Endometrial microvascular endothelial cells (primary cell): ENCODE measurements around the gene SPOCK3. TPM values are rescaled to one million over a fixed set of nuclear protein-coding genes. Genes with fewer than 3 reads are reported as not detected.

ENCODE experiments used
- in situ Hi-C: cut with HindIII; loops from 2 replicates; pipeline ENCODE4 v1.10.0; 2017; ENCODE audit warnings: low sequenced_read_pairs, low pct_unique_long_range_greater_than_20kb; ENCODE audit errors: inconsistent ontology term
- total RNA-seq: library from RNA; depleted of rRNA; stranded (reverse); fragments of >200 nt; gene quantifications from one replicate; pipeline ENCODE4 v1.2.3, GENCODE V29; 2015; ENCODE audit errors: inconsistent ontology term

Gene SPOCK3
- total RNA-seq, 1 donor from 2014 or later: not detected

- in situ Hi-C loops: no loop called here
Observed at GRCh38 chr4:167084321-167084720, 150.0 kb downstream of the SPOCK3 start.

GRCh38 chr4:167079762-167080161 is 154.5 kb downstream of the SPOCK3 start:
- in situ Hi-C loops: no loop called here

- in situ Hi-C loops: no loop called here
Observed at GRCh38 chr4:167052631-167053091, 181.6 kb downstream of the SPOCK3 start.

DNA sequence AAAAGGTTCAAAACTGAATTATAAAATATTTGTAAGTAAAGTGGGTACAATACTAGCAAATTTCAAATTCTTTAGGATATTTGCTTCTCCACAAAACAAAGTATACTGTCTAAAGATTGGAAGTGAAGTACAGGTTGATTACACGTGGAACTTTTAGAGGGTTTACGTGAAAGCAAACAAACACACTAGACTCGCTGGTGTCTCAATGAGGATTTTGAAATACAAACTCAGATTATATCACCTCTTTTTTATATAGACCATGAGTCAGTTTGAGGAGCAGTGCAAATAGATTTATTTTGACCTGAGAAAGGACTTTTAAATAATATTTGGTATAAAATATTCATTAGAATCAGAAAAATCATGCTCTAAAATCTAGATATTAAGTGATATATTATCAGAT is 185.0 kb downstream of the SPOCK3 start:
- in situ Hi-C loops: no loop called here

DNA sequence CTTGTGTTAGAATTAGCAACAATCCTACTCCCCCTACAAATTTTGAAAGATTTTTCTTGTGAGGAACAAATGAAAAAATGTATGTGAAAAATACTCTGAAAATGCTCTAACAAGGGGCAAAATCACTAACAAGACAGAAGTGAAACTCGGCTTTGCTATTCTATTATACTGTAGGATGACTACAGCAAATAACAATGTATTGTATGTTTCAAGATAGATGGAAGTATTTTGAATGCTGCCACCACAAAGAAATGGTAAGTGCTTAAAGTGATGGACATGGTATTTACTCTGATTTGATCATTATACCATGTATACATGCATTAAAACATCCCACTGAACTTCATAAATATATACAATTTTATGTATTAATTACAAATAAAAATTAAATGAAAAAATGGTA is 192.8 kb downstream of the SPOCK3 start:
- in situ Hi-C loops: no loop called here

GRCh38 chr4:167035390-167035789 is 198.9 kb downstream of the SPOCK3 start:
- in situ Hi-C loops: no loop called here

GRCh38 chr4:167034983-167035382 is 199.3 kb downstream of the SPOCK3 start:
- in situ Hi-C loops: no loop called here

- in situ Hi-C loops: no loop called here
Observed at GRCh38 chr4:167032871-167033270, 201.4 kb downstream of the SPOCK3 start.

DNA sequence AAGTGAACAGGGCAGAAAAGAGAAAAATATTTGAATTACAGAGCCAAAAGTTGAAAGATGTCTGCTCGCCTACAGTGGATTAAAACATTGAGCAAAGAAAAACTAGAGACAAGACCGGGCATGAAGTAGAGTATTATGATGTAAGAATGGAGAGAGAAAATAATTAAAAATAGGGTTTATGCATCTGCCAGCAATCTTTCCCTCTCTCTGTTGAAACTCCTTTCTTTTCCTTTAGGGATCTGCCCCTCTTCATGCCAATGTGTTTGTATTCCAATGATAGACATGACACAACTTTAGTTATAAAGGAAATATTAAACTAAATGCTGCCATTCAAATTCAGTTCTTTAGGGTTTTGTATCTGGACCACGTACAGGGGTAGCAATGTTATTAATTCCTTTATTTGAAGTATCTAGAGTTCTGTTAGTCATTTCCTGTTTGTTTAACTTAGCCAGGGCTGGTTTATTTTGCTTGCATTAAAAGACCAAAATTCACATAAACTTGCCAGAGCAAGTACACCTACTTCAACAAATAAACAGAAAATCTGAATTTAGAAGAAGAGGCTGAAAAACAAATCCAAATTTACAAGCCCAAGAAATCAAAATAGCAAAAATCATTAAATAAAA is 202.6 kb downstream of the SPOCK3 start:
- in situ Hi-C loops: no loop called here

GRCh38 chr4:167028976-167029375 is 205.3 kb downstream of the SPOCK3 start:
- in situ Hi-C loops: no loop called here

- in situ Hi-C loops: no loop called here
Observed at GRCh38 chr4:167025670-167026069, 208.6 kb downstream of the SPOCK3 start.

DNA sequence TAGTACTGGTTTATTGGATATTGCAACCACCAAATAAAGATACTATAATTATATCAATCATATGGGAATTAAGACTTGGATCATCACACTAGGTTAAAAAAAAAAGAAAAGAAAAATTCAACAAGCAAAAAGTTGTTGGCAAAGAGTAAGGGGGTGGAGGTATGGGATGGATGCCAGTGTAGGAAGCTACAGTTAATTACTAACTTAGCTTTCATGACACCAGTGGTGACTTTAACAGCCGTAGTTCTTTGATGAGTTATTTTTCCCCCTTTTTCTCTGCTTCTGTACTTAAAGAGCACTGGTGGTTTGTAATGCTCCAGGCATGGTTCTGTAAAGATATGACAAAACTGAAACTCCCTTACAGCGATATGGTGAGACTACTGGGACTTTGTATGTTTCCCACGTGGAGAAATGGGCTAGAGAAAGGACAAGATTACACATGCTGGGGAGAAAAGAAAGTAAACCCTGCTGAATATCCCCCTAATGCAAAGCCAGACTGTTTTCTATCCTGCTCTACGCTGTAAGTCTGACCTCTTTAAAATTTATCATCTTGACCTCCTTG is 210.8 kb downstream of the SPOCK3 start:
- in situ Hi-C loops: no loop called here

DNA sequence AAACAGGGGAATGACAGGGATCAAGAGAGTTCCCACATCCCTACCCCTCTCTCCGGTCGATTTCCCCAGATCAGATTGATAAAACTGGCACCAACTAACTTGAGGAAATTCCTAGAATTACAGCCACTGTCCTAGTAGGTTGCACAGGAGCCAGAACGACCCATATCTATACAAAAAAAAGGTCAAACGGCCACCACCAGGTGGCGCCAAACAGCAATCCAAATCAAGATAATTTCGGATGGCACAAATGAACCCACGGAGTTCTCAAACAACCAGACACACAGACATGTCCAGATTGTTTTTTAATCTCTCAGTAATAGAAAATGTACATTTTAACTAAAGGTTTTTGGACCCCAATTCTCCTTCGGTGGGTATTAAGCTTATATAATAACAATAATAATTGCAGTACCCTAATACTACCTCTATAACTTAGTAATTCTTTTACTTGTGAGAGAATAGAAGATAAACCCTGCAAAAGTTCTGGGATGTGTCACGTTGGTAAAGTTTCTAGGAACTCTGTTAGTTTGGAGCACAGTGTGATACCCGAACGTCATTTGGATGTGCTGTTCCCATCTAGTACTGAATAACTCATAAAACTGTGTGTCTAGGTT is 212.6 kb downstream of the SPOCK3 start:
- in situ Hi-C loops: no loop called here

- in situ Hi-C loops: no loop called here
Observed at GRCh38 chr4:167020410-167020809, 213.9 kb downstream of the SPOCK3 start.

GRCh38 chr4:167014944-167015343 is 219.3 kb downstream of the SPOCK3 start:
- in situ Hi-C loops: no loop called here

DNA sequence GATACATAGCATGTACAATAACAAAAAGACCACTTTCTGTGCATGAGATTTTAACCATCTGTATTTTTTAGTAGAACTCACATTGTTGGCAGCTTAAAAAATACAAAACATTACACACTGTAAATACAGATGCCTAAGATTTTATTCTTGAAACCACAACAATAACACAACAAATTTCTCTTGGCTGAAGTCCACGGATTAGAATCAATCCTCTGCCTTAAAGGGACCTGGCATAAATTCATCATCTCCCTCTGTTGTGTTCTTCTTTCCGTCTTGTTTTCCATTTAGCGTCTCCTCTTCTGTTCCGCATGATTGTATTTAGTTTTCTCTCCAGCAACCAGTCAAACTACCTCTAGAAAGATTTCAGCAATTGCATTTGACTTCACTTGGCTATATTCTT is 231.0 kb downstream of the SPOCK3 start:
- in situ Hi-C loops: no loop called here

GRCh38 chr4:167000141-167000852 is 234.0 kb downstream of the SPOCK3 start:
- in situ Hi-C loops: no loop called here

DNA sequence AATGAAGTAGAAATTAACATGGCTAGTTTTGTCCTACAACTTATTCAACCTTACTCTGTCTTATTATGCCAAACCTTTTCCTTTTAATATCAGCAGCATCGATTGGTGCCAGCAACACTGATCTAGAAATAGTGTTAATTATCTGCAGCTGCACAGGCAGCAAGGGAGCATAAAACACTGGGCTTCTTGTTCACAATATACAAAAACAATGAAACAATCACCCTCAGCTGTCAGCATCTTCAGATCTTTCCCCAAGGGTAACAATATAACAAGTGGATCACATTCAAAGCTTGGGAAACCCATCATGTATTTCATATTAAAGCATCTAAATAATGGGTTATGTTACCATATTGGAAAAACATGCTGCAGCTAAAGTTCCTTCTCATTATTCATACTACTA is 238.1 kb downstream of the SPOCK3 start:
- in situ Hi-C loops: no loop called here

GRCh38 chr4:166994686-166995085 is 239.6 kb downstream of the SPOCK3 start:
- in situ Hi-C loops: no loop called here

- in situ Hi-C loops: no loop called here
Observed at GRCh38 chr4:166991006-166991561, 243.2 kb downstream of the SPOCK3 start.
